HG02610 (cell line): ENCODE measurements around the gene FPGS.
"Not testable (repeated sequence)": the region's sequence is repeated elsewhere in the genome, so short reads cannot be mapped to it uniquely, and the experiment has no call there.

ENCODE experiments used
- ATAC-seq: cut with Tn5 transposase; IDR thresholded peaks from one replicate; pipeline ENCODE4 v1.9.1; 2021; ENCODE audit warnings: mild to moderate bottlenecking, moderate library complexity; ENCODE audit not compliant: unreplicated experiment

FPGS gene

DNA sequence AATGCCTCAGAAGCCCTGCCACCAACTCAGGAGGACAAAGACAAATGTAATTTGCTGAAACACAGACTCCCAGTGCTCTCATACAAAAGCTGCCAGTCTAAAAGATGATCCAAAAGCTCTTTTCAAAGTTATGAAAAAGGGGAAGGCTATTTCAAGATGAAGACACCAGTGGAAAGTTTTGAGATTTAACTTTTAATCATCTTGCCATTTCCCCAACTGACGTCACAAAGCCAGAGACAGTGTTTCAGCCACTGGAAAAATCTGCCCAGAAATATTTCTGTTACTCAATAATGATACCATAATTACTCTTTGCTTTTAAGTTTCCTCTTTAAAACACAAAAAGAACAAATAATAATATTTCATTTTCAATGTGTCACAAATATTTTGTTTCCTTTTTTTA, 30.9 kb downstream of the FPGS start:
- ATAC-seq, result no peak

DNA sequence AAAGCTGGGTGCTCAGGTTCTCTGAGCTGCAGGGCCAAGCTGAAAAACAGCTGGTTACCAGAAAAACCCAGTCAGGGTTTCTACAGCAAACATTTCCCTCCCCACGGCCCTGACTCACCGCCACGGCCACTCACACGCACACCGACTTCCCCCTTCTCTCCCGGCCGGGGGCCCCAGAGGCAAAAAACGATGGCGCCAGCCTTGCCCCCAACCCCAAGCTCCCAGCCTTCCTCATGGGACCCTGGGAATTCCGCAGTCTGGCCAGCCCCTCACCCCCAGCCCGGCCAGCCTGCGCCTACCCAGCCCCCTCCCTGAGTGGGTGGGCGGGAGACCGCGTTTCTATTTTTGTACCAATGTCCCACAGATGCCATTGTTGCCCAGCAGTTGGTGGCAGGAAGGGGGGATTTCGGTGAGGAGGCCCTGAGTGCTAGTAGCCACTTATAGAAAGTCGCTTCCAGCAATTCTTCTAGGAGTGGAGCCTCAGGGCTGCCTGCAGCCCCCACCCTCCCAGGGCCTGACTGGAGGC, 33.4 kb downstream of the FPGS start:
- ATAC-seq, result no peak

DNA sequence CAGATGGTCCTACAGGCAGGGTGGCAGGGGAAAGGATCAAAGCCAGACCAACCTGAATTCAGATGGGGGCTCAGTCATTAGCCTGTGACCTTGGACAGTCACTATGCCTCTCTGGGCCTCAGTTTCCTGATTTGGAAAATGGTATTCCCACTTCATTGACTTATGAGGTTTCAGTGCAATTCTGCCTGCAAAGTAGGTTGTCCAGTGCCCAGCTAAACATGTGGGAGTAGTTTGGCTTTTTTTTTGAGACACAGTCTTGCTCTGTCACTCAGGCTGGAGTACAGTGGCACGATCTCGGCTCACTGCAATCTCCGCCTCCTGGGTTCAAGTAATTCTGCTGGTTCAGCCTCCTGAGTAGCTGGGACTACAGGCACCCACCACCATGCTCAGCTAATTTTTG, 33.9 kb downstream of the FPGS start:
- ATAC-seq, result not testable (repeated sequence)

DNA sequence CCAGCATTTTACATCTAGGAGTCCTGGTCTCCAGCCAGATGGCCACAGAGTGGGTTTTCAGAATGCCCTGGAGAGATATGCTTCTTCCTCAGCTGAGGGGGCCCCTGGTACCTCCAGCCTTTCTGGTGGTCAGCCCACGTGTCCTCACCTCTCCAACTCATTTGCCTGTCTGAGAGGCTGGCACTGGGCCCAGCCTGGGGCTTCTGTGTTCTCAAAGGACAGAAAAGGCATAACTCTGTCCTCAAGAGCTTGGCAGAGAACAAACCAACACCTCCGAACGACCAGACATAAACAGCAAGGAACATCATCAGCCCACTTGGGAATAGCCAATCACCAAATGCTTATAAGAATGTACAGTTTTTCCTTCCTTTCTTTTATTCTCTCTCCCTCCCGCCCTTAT, 34.7 kb downstream of the FPGS start:
- no peak for ATAC-seq

DNA sequence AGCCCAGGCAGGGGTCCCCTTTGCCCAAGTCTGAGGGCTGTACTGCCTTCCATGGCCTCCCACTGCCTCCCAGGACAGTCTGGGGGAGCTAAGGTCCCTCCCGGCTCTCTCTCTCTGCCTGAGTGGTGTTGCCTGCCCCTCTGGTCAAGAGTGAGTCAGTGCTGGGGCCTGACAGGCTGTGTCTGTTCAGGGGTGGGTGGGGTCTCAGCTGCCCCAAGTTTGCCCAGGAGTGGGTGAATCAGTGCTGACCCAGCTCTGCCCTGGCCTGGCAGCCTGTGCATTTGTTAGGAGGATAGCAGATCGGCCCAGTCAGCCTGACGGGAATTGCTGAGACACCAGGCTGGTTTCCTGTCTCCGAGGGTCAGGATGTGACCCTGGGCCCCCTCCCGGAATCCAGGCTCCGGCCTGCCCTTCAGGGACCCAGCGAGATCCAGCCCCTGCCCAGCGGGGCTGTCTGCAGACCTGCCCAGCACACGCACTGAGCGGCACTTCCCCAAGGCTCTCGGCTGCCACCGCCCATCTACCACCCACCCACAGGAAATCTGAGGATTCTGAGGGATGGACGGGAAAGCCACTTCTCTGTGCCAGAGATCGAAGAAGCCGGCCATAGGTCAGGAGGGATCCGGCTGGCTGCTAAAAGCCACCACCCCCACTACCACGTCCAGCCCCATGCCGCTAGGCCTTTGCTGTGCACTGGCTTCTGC, 35.8 kb downstream of the FPGS start:
- ATAC-seq, result no peak

DNA sequence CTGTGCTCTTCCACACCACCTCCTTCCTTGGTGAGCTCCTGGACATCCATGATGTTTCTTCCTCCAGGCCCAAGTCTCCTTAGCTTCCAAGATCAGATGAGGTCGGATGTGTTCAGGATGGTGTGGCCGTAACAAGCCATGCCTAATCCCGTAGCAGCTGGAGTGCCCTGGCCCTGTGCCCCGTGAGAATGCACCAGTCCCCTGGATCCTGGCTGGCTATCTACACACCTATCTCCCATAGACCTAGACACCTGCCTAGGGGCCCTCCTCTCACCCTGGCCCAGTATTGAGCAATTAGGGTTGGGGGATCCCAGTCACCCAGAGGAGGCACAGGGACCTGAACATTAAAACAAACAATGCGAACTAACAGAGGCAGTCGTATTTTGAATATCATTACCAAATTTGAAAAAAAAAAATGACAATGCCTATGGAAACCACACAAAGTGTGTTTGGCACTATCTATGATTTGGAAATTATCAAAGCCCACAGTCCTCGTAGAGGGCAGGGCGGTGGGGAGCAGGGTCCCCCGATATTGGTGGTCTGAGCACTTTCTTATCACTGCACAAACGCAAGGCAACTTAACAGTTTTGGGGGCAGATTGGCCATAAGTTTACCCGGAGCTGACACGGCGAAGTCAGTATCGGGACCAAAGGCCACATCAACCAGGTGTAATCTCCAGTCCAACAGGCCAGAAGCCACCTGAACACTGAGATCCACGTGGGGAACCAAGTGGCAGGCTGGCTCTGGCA, 38.6 kb downstream of the FPGS start:
- ATAC-seq, result no peak

DNA sequence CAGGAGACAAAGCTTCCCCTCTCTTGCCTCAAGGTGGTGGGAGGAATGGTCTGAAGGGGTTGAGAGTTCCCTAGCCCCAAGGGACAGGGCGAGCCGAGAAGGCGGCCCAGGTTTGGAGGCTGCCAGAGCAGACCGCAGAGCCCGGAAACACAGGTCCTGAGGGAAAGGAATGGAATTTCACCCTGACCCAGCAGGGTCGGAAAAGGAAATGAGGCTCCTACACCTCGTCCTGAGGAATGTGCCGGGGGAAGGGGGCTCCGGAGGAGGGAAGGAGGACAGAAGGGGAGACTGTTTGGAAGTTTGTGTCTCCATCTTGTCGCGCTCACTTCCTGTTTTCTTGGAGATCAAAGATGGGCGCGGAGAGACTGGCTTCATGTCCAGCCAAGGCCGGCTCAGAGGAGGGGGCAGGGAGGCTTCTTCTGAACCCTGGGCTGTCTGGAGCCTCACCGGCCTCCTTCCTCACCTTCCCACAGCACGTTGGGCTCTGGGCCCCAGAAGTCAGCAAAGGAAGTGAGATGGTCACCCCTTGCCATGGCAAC, 42.2 kb downstream of the FPGS start:
- no peak for ATAC-seq

DNA sequence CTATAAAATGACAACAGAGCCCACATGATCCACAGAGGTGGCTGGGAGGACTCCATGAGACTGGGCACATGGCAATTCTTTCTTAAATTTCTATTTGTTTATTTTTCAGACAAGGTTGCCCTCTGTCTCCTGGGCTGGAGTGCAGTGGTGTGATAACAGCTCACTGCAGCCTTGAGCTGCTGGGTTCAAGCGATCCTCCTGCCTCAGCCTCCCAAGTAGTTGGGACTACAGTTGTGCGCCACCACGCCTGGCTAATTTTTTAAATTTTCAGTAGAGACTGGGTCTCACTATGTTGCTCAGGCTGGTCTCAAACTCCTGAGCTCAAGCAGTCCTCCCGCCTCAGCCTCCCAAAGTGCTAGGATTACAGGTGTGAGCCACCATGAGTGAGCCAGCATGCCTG, 42.9 kb downstream of the FPGS start:
- ATAC-seq, result not testable (repeated sequence)

DNA sequence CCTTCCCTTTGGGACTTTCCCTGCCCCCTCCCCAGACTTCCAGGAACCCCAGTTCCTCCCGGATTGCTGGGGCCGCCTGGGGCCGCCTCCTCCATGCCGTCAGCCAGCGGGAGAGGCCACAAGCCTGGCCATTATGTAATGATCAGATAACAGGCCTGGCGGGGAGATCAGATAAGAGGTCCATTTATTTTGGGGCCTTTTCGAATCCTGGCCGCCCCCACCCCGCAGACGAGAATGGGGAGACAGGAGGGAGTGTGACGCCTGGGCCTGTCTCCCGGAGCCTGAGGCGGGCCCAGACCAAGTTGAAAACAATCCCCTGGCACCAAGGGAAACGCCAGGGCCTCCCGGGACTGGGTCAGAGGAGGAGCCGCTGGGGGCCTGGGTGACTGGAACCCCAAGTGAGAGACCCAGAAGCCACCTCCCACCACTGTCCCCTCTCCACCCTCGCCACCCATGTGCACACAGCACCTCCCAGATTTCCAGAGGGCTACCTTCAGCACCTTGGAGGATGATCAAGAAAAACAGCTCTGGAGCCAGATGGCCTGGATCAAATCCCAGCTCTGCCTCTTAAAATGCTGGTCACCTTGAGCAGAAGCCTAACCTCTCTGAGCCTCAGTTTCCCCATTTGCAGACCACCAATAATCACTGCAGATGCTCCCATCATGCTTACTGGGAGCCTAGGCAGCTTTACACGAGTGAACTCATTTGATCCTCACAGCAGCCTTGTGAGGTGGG, 43.9 kb downstream of the FPGS start:
- no peak for ATAC-seq

DNA sequence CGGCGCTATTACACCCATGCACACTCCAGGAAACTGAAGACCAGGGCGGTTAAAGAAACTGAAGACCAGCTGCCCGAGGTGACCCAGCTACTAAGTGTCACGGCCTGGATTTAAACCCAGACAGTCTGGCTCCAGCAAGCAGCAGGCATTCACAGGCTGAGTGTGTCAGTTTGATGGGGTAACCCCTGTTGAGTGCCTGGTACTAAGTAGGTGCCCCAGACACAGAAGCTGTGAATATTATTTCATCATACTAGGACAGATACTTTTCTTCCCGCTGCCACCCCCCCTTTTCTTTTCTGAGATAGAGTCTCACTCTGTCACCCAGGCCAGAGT, 44.5 kb downstream of the FPGS start:
- no peak for ATAC-seq

DNA sequence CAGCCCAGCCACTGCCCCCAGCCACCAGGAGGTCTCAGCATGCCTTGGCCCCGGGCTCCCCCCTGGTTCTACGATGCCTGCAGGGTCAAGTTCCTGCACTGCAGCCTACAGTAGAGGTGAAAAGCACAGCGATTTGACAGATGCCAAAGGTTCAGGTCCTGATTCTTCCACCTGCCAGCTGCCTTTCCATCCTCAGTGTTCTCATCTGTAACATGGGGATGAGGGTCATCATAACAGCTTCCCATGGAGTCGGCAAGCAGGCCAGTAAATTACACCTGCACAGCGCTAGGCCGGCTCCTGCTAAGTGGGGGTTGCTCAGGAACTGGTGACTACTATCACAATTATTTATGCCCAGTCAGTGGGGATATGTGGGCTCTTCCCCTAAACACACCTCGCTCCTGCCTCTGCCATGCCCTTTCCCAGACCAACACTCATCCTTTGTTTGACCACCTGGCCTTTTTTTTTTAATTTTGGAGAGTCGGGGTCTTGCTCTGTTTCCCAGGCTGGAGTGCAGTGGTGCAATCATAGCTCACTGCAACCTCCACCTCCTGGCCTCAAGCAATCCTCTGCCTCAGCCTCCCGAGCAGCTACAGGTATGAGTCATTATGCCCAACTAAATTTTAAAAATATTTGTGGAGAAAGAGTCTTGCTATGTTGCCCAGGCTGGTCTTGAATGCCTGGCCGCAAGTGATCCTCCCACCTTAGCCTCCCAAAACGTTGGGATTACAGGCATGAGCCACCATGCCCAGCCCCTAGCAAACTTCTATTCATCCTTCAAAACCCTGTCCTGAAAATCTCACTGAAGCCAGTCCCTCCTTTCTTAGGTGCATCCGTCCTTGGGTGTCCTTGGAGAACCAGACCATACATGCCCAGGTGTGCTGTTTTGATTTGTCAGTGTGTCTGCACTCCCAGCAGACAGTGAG, 45.4 kb downstream of the FPGS start:
- no peak for ATAC-seq

DNA sequence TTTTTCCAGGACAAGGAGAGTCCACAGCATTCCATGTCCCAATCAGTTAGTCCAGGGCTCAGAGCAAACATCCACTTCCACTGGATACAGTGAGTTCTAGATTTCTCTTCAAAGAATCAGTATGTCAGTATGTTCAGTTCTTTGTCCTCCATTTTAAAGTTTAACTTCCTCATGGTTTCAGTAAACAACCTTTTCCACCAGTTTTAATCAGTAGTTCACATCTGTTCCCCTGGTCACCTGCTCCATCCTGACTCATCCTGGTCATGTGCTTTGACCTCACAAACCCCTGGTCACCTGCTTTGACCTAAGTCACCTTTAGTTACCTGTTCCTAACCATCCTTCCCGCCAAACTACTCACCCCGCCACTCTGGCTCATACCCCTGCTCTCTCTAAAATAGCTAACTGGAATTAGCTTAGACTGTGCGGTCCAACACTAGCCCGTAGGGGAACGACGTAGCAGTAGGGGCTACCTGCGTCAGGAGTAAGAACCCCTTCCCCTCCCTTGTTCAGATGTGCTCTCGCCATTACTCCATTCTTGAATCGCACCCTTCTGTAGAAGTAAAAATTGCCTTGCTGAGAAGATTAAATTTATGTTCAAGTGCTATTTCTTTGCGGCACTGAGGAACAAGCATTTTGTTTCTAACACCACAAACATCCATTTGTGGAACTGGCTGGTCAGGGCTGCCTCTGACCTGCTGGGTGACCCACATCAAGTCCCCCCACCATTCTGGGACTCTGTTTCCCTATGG, 46.2 kb downstream of the FPGS start:
- ATAC-seq, result no peak

DNA sequence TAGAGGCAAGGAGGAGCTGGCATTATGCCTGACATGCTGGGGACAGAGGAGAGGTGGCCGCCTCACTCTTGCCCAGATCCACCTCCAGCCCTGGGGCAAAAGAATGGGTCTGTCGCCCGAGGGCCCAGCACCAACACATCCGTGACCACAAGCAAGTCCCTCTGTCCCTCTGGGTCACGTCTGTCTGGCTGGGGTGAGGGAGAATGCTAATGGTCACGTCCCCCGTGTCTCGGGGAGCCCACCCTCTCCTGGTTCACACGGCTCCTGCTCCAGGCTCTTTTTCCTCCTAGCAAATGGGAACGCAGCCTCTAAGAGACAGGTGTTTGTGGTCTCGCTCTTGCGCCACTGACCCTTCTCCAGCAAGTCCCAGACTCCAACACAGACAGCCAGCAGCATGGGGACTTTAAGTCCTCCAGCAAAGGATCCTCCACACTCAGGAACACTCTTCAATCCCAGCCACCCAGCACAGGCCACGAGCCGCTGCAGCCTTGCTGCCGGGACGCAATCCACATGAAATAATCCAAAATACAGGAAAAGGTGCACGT, 47.7 kb downstream of the FPGS start:
- ATAC-seq, result no peak

DNA sequence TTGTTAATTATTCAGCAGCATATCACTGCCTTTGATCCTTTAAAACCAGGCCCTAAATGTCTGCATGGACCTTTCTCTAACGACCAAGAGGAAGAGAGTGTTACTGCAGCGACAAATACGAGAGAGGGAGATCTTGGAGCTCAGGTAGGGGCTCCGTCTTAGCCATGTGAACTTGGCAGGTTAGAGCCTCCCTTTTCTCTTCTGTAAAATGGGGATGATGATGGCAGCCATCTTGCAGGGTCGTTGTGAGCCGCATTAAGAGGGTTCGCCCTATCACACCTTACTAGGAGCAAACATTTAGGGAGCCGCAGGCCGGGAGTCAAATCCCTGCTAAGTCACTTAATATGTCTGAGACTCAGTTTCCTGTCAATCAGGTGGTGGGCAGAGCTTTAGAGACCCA, 50.1 kb downstream of the FPGS start:
- ATAC-seq, result no peak

DNA sequence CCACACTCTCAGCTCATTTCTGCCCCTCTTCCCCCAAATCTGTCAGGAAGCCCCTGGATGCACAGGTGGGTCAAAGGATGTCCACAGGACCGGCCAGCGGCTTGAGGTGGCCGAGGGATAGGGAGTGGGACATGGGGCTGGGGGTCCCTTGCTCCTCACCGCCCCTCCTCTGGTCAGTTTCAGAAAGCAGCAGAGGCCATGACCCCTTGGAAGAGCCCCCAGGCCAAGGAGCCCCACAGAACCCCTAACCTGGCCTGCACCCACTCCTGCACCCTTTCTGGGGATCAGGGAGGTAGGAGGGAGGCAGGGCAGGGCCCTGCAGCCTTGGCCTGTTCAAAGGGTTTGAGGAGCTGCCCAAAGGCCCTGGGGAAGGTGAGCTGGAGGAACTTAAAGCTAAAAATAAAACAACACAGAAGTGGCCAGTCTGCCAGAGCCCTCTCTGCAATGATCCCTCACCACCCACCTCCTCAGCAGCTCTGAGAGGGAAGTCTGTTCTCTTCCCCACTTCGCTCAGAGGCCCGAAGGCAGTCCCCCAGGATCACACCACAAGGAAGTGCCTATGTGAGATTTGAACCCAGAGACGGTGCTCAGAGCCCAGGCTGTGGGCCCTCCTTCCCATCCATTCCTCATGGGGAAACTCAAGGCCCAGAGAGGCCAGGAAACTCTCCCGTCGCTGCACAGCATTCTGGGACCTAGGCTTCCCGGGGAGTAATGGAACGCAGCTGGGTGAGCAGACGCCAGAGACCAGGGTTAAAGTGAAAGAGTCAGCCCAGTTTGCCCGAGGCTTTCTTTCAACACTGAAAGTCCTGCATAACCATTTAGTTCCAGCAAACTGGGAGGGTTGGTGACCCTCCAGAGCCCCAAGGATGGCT, 50.9 kb downstream of the FPGS start:
- ATAC-seq, result no peak

DNA sequence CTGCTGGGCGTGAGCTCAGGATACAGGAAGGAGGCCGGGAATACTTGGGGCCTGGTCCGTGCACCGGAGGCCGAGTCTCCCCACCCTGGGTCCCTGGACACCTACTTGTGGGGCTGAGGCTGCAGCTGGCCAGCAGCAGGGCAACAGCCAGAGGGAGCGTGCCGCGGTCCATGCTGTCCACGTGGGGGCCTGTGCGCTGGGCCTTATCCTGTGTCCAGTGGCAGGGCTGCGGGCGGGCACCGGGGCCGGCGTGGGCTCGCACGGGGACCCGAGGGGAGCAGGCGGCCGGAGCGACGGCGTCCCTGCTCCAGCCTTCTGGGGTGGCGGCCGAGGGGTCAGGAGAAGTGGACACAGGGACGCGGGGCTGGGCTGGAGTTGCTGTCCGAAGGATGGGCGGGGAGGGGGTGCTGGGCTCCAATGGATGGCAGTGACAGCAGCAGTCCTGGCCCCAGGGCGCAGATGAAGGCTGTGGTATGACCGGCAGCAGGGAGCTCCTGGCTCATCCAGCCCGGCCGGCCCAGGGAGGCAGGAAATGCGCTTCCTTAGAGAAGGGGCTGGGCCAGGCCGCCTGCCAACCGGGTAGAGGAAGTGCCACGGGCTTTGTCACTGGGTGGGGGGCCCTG, 51.6 kb downstream of the FPGS start, which contains the start of gene ENG:
Gene ENG, minus strand, starts transcription at position 475 of the 623 bp plus-strand sequence. Its CDS starts 303 bp downstream, at position 172.
- ATAC-seq, result no peak

DNA sequence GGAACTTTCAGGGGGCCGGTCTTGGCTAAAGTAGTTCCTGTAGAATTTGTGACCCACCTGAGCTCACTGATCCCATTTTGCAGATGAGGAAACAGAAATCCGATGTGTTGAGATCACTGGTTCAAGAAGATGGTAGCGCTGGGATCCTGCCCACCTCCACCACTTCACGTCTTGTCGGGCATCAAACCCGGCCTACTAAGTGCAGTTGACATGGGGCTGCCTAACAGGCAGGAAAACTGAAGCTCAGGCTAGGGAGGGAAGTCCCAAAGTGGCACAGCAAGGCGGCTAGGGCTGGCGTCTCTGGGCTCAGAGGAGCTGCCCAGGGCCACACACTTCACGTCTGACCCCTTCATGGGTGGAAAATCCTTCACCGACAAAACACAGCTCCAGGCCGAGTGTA, 52.3 kb downstream of the FPGS start:
- ATAC-seq, result no peak

DNA sequence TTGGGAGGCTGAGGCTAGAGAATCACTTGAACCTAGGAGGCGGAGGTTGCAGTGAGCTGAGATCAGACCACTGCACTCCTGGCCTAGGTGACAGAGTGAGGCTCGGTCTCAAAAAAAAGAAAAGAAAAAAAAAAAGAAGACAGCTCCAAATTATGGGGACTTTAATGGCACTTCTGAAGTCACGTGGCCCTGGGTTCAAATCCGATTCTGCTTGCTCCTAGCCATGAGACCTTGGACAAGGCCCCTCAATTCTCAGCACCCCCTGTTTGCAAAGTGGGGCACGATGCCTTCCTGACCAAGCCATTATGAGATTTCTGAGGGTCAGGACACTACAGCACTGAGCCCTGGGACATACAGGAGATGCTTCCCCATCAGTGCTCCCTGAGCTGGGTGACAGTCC, 52.8 kb downstream of the FPGS start:
- ATAC-seq, result no peak
